Liver (tissue), 9 donors: ENCODE measurements around the gene WAPL. TPM values are rescaled to one million over a fixed set of nuclear protein-coding genes. Genes with fewer than 3 reads are reported as not detected.

Experiments used
- DNase-seq: peaks from one replicate; pipeline ENCODE4 v3.0.0-alpha.2; 2017; ENCODE audit warnings: low spot score
- H3K27ac ChIP-seq, 2 donors: one replicate each; pipeline ENCODE4 v1.7.0; 2013; ENCODE audit warnings: inconsistent platforms in 2 of 2, low read length in 2 of 2, control low read depth in 1 of 2, low read depth in 1 of 2, mild to moderate bottlenecking in 1 of 2
- H3K27me3 ChIP-seq, 4 donors: one replicate each; pipeline versions ENCODE4 v1.6.1 to v1.7.0; 2013; ENCODE audit warnings: low read length in 3 of 4, inconsistent platforms in 1 of 4, mild to moderate bottlenecking in 1 of 4, moderate library complexity in 1 of 4; ENCODE audit not compliant: control insufficient read depth in 4 of 4, insufficient read depth in 4 of 4
- H3K36me3 ChIP-seq, 4 donors: one replicate each; pipeline versions ENCODE4 v1.6.1 to v1.7.0; 2013; ENCODE audit warnings: low read length in 3 of 4, mild to moderate bottlenecking in 3 of 4, low read depth in 1 of 4, moderate library complexity in 1 of 4; ENCODE audit not compliant: control insufficient read depth in 4 of 4, insufficient read depth in 3 of 4
- H3K4me1 ChIP-seq, 4 donors: one replicate each; pipeline versions ENCODE4 v1.6.1 to v1.7.0; 2013; ENCODE audit warnings: low read length in 3 of 4, mild to moderate bottlenecking in 3 of 4, moderate library complexity in 1 of 4; ENCODE audit not compliant: control insufficient read depth in 4 of 4, insufficient read depth in 4 of 4
- H3K4me3 ChIP-seq, 3 donors: one replicate each; pipeline versions ENCODE4 v1.6.1 to v1.7.0; 2013; ENCODE audit warnings: low read length in 3 of 3, control low read depth in 1 of 3, low read depth in 1 of 3, mild to moderate bottlenecking in 1 of 3
- H3K9ac ChIP-seq, 2 donors: one replicate each; pipeline ENCODE4 v1.7.0; 2013; ENCODE audit warnings: low read length in 2 of 2, mild to moderate bottlenecking in 2 of 2, moderate library complexity in 2 of 2, control low read depth in 1 of 2, low read depth in 1 of 2
- H3K9me3 ChIP-seq, 4 donors: one replicate each; pipeline versions ENCODE4 v1.6.1 to v1.7.0; 2013; ENCODE audit warnings: low read length in 3 of 4; ENCODE audit not compliant: control insufficient read depth in 4 of 4
- ATF3 ChIP-seq: IDR thresholded peaks from 2 replicates; pipeline ENCODE4 v1.6.1; 2016; ENCODE audit warnings: antibody characterized with exemption
- FOXA1 ChIP-seq: IDR thresholded peaks from 2 replicates; pipeline ENCODE4 v1.6.1; 2016; ENCODE audit warnings: antibody characterized with exemption
- FOXA2 ChIP-seq: IDR thresholded peaks from 2 replicates; pipeline ENCODE4 v1.6.1; 2016; ENCODE audit warnings: antibody characterized with exemption
- HNF4A ChIP-seq, 2 donors: conservative IDR thresholded peaks; 2 replicates each; pipeline ENCODE4 v1.6.1; 2016; ENCODE audit warnings: antibody characterized with exemption in 2 of 2, mild to moderate bottlenecking in 2 of 2
- HNF4G ChIP-seq: IDR thresholded peaks from 2 replicates; pipeline ENCODE4 v1.6.1; 2016; ENCODE audit warnings: antibody characterized with exemption
- MAX ChIP-seq: IDR thresholded peaks from 2 replicates; pipeline ENCODE4 v1.6.1; 2016; ENCODE audit warnings: antibody characterized with exemption
- REST ChIP-seq: IDR thresholded peaks from 2 replicates; pipeline ENCODE4 v1.6.1; 2016; ENCODE audit warnings: antibody characterized with exemption, mild to moderate bottlenecking
- TAF1 ChIP-seq: conservative IDR thresholded peaks from 2 replicates; pipeline ENCODE4 v1.6.1; 2016; ENCODE audit warnings: antibody characterized with exemption, mild to moderate bottlenecking
- ZBTB33 ChIP-seq: IDR thresholded peaks from 2 replicates; pipeline ENCODE4 v1.6.1; 2016; ENCODE audit warnings: antibody characterized with exemption
- WGBS: extraction: QIAGEN DNeasy Blood & Tissue Kit; methylation state at CpG from one replicate; pipeline ENCODE4 v1.1.7; 2013; 5-methylcytosine and 5-hydroxymethylcytosine counted together
- polyA plus RNA-seq, 2 donors: library from polyadenylated mRNA; stranded (reverse) in 1 of 2; unstranded in 1 of 2; fragments of 200-250 nt in 1 of 2; fragments of >200 nt in 1 of 2; fragmentation: Nextera tagmentation in 1 of 2; extraction: Ambion mirVana in 1 of 2; gene quantifications; one replicate each; pipeline versions ENCODE4 v1.2.1 to v1.2.3, GENCODE V29; 2013 to 2015
- total RNA-seq, 2 donors: library from RNA; depleted of rRNA; stranded (reverse); fragments of >200 nt; gene quantifications; one replicate each; pipeline ENCODE4 v1.2.3, GENCODE V29; 2014
- donor health status: healthy.
- donor health status: healthy.
- donor health status: healthy.
- donor health status: healthy.
- donor health status: healthy.

Gene WAPL
- total and polyA plus RNA-seq, 4 donors: 9.7 to 37.9 (median 24.0) TPM

GRCh38 chr10:86506499-86506898 is 15.1 kb downstream of the WAPL start:
- Histone ChIP-seq H3K27me3 (no peaks in the 10 kb centered on the region), H3K27ac (no peak overlapping the region), H3K9ac (no peak overlapping the region), H3K4me3 (no peak overlapping the region), H3K4me1 (peaks cover 0 to 3% (median 0%) of the 10 kb centered on the region in 4 donors), H3K9me3 (no peaks in the 10 kb centered on the region), H3K36me3 (peaks cover 0 to 8% (median 5%) of the 10 kb centered on the region in 4 donors)
- WGBS: 85% methylated on average over 4 of the region's 4 CpGs
- no peak for DNase-seq
- TF ChIP-seq ATF3: no peak
- TF ChIP-seq FOXA2: no peak
- no peak for TF ChIP-seq REST
- TF ChIP-seq FOXA1: no peak
- TF ChIP-seq HNF4G: no peak
- TF ChIP-seq TAF1: no peak

GRCh38 chr10:86506062-86506461 is 15.5 kb downstream of the WAPL start:
- Histone ChIP-seq H3K27ac (no peak overlapping the region), H3K4me1 (peaks cover 0 to 3% (median under 1%) of the 10 kb centered on the region in 4 donors), H3K27me3 (no peaks in the 10 kb centered on the region), H3K36me3 (peaks cover 0 to 8% (median 5%) of the 10 kb centered on the region in 4 donors), H3K4me3 (no peak overlapping the region), H3K9me3 (no peaks in the 10 kb centered on the region), H3K9ac (no peak overlapping the region)
- 85% methylated on average over 2 of the region's 2 CpGs for WGBS
- no peak for TF ChIP-seq MAX
- no peak for TF ChIP-seq REST
- TF ChIP-seq HNF4A (conservative IDR thresholded peaks at IDR 0.05): no peak
- TF ChIP-seq HNF4G: no peak
- no peak for TF ChIP-seq FOXA2
- TF ChIP-seq ZBTB33: no peak
- DNase-seq: no peak
